Lower leg skin (tissue), 3 donors: ENCODE measurements around the gene QSOX2.

ENCODE experiments used
- POLR2A ChIP-seq, 2 donors: fragments of 450-650 bp; IDR thresholded peaks; one replicate each; pipeline ENCODE4 v1.6.1; 2016 to 2017; ENCODE audit warnings: antibody characterized with exemption in 2 of 2, mild to moderate bottlenecking in 1 of 2, moderate library complexity in 1 of 2
- TF ChIP-seq, protein P1 (sequence below), 3 donors: fragments of 450-650 bp; IDR thresholded peaks; one replicate each; pipeline ENCODE4 v1.5.1; 2016; ENCODE audit warnings: antibody characterized with exemption in 3 of 3, mild to moderate bottlenecking in 3 of 3, moderate library complexity in 2 of 3

DNA sequence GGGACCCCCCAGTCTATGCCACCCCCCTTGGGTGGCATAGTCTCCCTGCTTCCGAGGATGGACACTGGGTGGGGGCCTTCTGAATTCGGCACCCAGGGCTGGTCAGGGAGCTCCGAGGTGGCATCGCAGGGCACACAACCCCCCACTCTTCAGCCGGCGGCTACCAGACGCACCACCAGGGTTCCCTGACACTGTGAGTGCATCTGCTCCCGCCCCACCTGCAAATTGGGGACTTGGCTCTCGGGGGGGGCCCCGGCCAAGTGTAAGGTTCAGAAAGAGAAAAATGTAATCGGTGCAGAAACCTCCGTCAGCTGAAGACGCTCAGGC, 12.7 kb upstream of the QSOX2 start:
- TF ChIP-seq, protein P1, sequence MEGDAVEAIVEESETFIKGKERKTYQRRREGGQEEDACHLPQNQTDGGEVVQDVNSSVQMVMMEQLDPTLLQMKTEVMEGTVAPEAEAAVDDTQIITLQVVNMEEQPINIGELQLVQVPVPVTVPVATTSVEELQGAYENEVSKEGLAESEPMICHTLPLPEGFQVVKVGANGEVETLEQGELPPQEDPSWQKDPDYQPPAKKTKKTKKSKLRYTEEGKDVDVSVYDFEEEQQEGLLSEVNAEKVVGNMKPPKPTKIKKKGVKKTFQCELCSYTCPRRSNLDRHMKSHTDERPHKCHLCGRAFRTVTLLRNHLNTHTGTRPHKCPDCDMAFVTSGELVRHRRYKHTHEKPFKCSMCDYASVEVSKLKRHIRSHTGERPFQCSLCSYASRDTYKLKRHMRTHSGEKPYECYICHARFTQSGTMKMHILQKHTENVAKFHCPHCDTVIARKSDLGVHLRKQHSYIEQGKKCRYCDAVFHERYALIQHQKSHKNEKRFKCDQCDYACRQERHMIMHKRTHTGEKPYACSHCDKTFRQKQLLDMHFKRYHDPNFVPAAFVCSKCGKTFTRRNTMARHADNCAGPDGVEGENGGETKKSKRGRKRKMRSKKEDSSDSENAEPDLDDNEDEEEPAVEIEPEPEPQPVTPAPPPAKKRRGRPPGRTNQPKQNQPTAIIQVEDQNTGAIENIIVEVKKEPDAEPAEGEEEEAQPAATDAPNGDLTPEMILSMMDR (IDR thresholded peaks at IDR 0.05) = no peak
- TF ChIP-seq POLR2A (IDR thresholded peaks at IDR 0.05) = no peak
